ENCODE measurements around the gene CRIP1. TPM values are rescaled to one million over a fixed set of nuclear protein-coding genes. Genes with fewer than 3 reads are reported as not detected.

Gene CRIP1
- total and polyA plus RNA-seq, 8 donors: 3.5 to 149 (median 60.1) TPM; not detected in 1

GRCh38 chr14:105500036-105500725, 13.5 kb downstream of the CRIP1 start:
- no peak overlapping the region for H3K4me3 ChIP-seq
- H3K4me1 ChIP-seq: peaks cover 0 to 6% (median 2%) of the 10 kb centered on the region in 4 donors
- TF ChIP-seq POLR2AphosphoS5 (IDR thresholded peaks at IDR 0.05) (no peak), EP300 (IDR thresholded peaks at IDR 0.05) (no peak), POLR2A (IDR thresholded peaks at IDR 0.05) (no peak)
- TF ChIP-seq, protein P1, sequence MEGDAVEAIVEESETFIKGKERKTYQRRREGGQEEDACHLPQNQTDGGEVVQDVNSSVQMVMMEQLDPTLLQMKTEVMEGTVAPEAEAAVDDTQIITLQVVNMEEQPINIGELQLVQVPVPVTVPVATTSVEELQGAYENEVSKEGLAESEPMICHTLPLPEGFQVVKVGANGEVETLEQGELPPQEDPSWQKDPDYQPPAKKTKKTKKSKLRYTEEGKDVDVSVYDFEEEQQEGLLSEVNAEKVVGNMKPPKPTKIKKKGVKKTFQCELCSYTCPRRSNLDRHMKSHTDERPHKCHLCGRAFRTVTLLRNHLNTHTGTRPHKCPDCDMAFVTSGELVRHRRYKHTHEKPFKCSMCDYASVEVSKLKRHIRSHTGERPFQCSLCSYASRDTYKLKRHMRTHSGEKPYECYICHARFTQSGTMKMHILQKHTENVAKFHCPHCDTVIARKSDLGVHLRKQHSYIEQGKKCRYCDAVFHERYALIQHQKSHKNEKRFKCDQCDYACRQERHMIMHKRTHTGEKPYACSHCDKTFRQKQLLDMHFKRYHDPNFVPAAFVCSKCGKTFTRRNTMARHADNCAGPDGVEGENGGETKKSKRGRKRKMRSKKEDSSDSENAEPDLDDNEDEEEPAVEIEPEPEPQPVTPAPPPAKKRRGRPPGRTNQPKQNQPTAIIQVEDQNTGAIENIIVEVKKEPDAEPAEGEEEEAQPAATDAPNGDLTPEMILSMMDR (IDR thresholded peaks at IDR 0.05): no peak
- no peak for DNase-seq
- WGBS, 5 donors: 80 to 91% (median 84%) methylated on average over 12 to 21 of the region's 21 CpGs
- peaks cover 0 to 10% (median 0%) of the 10 kb centered on the region in 4 donors for H3K36me3 ChIP-seq
- no peaks in the 10 kb centered on the region for H3K9me3 ChIP-seq
- intact Hi-C loops (cut with DNase I; ENCODE audit: low total_unique reads): loop anchor here (10.0 kb wide), 1 partner anchor 115 kb away; no protein-coding TSS in a partner anchor
- no peaks in the 10 kb centered on the region for H3K27me3 ChIP-seq
- no peak overlapping the region for H3K27ac ChIP-seq

DNA sequence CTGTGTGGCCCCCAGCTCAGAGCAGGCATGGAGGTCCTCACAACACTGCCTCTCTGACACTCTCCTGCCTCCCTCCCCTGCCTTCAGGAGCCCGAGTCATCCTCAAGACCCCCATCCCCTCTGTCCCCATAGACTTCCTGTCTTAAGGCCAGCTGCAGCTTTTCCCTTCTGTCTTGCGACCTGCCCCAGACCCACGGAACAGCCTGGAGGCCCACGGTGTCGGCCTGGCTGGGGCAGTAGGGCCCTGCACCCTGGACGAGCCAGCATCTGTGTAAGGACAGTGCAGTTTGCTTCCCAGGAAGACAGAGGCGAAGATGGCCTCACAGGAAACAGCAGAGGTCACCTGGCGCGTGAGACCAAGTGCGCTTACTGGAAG, 14.0 kb downstream of the CRIP1 start:
- Histone ChIP-seq H3K27me3 (no peaks in the 10 kb centered on the region), H3K4me1 (peaks cover 0 to 1% (median under 1%) of the 10 kb centered on the region in 4 donors), H3K36me3 (peaks cover 0 to 10% (median 0%) of the 10 kb centered on the region in 4 donors), H3K4me3 (no peak overlapping the region), H3K27ac (no peak overlapping the region), H3K9me3 (no peaks in the 10 kb centered on the region)
- TF ChIP-seq, protein P1 (IDR thresholded peaks at IDR 0.05): no peak
- TF ChIP-seq POLR2A (IDR thresholded peaks at IDR 0.05) (no peak), EP300 (IDR thresholded peaks at IDR 0.05) (no peak), POLR2AphosphoS5 (IDR thresholded peaks at IDR 0.05) (no peak)
- DNase-seq: no peak
- 68 to 75% (median 72%) methylated on average over 10 of the region's 10 CpGs for WGBS, 5 donors
- intact Hi-C loops (cut with DNase I; ENCODE audit: low total_unique reads): loop anchor here (10.0 kb wide), 1 partner anchor 116 kb away; no protein-coding TSS in a partner anchor

- H3K4me1 ChIP-seq: no peaks in the 10 kb centered on the region
- WGBS, 5 donors: 85 to 91% (median 87%) methylated on average over 13 of the region's 13 CpGs
- intact Hi-C loops (cut with DNase I; ENCODE audit: low total_unique reads): loop anchor here (10.0 kb wide), 1 partner anchor 117 kb away; no protein-coding TSS in a partner anchor
- peaks cover 0 to 10% (median 0%) of the 10 kb centered on the region in 4 donors for H3K36me3 ChIP-seq
- no peaks in the 10 kb centered on the region for H3K9me3 ChIP-seq
- H3K27ac ChIP-seq: no peak overlapping the region
- no peak for TF ChIP-seq POLR2A (IDR thresholded peaks at IDR 0.05)
- TF ChIP-seq EP300 (IDR thresholded peaks at IDR 0.05): no peak
- TF ChIP-seq POLR2AphosphoS5 (IDR thresholded peaks at IDR 0.05): no peak
- TF ChIP-seq, protein P1 (IDR thresholded peaks at IDR 0.05): no peak
- no peaks in the 10 kb centered on the region for H3K27me3 ChIP-seq
- no peak overlapping the region for H3K4me3 ChIP-seq
- DNase-seq: no peak
These were observed 15.0 kb downstream of the CRIP1 start for GRCh38 chr14:105501504-105502291.

GRCh38 chr14:105502446-105503295, 16.0 kb downstream of the CRIP1 start:
- TF ChIP-seq POLR2A (IDR thresholded peaks at IDR 0.05) (no peak), POLR2AphosphoS5 (IDR thresholded peaks at IDR 0.05) (no peak), EP300 (IDR thresholded peaks at IDR 0.05) (no peak)
- TF ChIP-seq, protein P1 (IDR thresholded peaks at IDR 0.05): no peak
- peaks cover 0 to 5% (median 0%) of the 10 kb centered on the region in 3 donors for H3K27me3 ChIP-seq
- intact Hi-C loops (cut with DNase I; ENCODE audit: low total_unique reads): loop anchor here (10.0 kb wide), 1 partner anchor 118 kb away; no protein-coding TSS in a partner anchor
- 74 to 80% (median 79%) methylated on average over 12 to 18 of the region's 18 CpGs for WGBS, 5 donors
- H3K4me3 ChIP-seq: no peak overlapping the region
- no peak for DNase-seq
- no peaks in the 10 kb centered on the region for H3K4me1 ChIP-seq
- H3K9me3 ChIP-seq: no peaks in the 10 kb centered on the region
- H3K36me3 ChIP-seq: peaks cover 0 to 10% (median 0%) of the 10 kb centered on the region in 4 donors
- no peak overlapping the region for H3K27ac ChIP-seq

All from stomach (tissue), 9 donors.